ENCODE data around the gene ELN. TPM values are rescaled to one million over a fixed set of nuclear protein-coding genes. Genes with fewer than 3 reads are reported as not detected.

The ELN gene
- total and polyA plus RNA-seq, 2 donors (not counting 3 experiments of a cell fraction or from before 2014, with no cell fraction given), result 1.7 to 2.6 TPM

- no peak for FAIRE-seq
- Histone ChIP-seq H3K4me2 (ENCODE audit: insufficient read depth, low read length) (no peak overlapping the region), H4K20me1 (replicated peaks; ENCODE audit: control insufficient read depth, extremely low read depth, insufficient read depth, low read length) (no peaks in the 10 kb centered on the region), H3K4me1 (ENCODE audit: control insufficient read depth, extremely low read depth, insufficient read depth, low read length) (peaks cover 3% of the 10 kb centered on the region), H2AFZ (ENCODE audit: low read depth, low read length) (no peak overlapping the region), H3K9me1 (replicated peaks; ENCODE audit: control insufficient read depth, extremely low read depth, insufficient read depth, low read length) (no peaks in the 10 kb centered on the region), H3K36me3 (ENCODE audit: control insufficient read depth in 2 of 2, extremely low read depth in 1 of 2, insufficient read depth in 2 of 2, low read length in 2 of 2) (no peaks in the 10 kb centered on the region), H3K9ac (replicated peaks; ENCODE audit: extremely low read depth, insufficient read depth, low read length) (no peak overlapping the region), H3K4me3 (replicated peaks in 1 of 3; ENCODE audit: insufficient read depth in 1 of 3, low read depth in 1 of 3, low read length in 3 of 3) (no peak overlapping the region), H3K79me2 (ENCODE audit: control insufficient read depth, insufficient read depth, low read length) (no peaks in the 10 kb centered on the region), H3K27me3 (ENCODE audit: control insufficient read depth in 2 of 2, insufficient read depth in 2 of 2, low read length in 2 of 2) (peaks cover 11 to 15% of the 10 kb centered on the region in 2 experiments), H3K9me3 (replicated peaks; ENCODE audit: control insufficient read depth, insufficient read depth, low read length) (no peaks in the 10 kb centered on the region), H3K27ac (ENCODE audit: insufficient read depth, low read depth, low read length) (no peak overlapping the region)
- CTCF ChIA-PET, result no interaction called here
- POLR2A ChIA-PET, result no interaction called here
- intact Hi-C loops (cut with micrococcal nuclease) (no loop called here), dilution Hi-C loops (cut with MboI; ENCODE audit: extremely low pct_ligation_motif_present, low sequenced_read_pairs) (no loop called here)
- no peak for TF ChIP-seq POLR2AphosphoS5 (IDR thresholded peaks at IDR 0.05; ENCODE audit: insufficient read depth, low read depth, low read length)
- no peak for TF ChIP-seq POLR2A (IDR thresholded peaks at IDR 0.05; ENCODE audit: low read depth, low read length)
- no peak for TF ChIP-seq JUN (IDR thresholded peaks at IDR 0.05; ENCODE audit: borderline replicate concordance, insufficient read depth, insufficient read length, low read depth)
- TF ChIP-seq FOS (IDR thresholded peaks at IDR 0.05; ENCODE audit: borderline replicate concordance, insufficient read depth, low read length), result no peak
- no peak for TF ChIP-seq GATA2 (IDR thresholded peaks at IDR 0.05; ENCODE audit: insufficient read depth, insufficient read length, low read depth, low read length)
- TF ChIP-seq MYC (IDR thresholded peaks at IDR 0.05; ENCODE audit: low read depth, low read length), result no peak
- no peak for TF ChIP-seq CTCF (IDR thresholded peaks at IDR 0.05; ENCODE audit: extremely low read depth in 1 of 2, insufficient read depth in 1 of 2, low read depth in 1 of 2, low read length in 2 of 2)
- TF ChIP-seq EZH2 (IDR thresholded peaks at IDR 0.05; ENCODE audit: borderline replicate concordance, low read depth, low read length, severe bottlenecking), result no peak
- no peak for TF ChIP-seq MAX (IDR thresholded peaks at IDR 0.05; ENCODE audit: insufficient read depth, insufficient read length)
- DNase-seq (ENCODE audit: low read depth, low spot score), result peak; percentile 20
- BruUV-seq (replicated peaks), result no TSS peak
These were observed 4.2 kb downstream of the ELN start for GRCh38 chr7:74032191-74032490.

Data from endothelial cell of umbilical vein (primary cell).